Motor neuron (in vitro differentiated cells): ENCODE measurements around the gene LTBP2. TPM values are rescaled to one million over a fixed set of nuclear protein-coding genes. Genes with fewer than 3 reads are reported as not detected.
"Not testable (repeated sequence)": the region's sequence is repeated elsewhere in the genome, so short reads cannot be mapped to it uniquely, and the experiment has no call there.

Experiments
- ATAC-seq, 8 experiments: fragments of 200-7000 bp; cut with Tn5 transposase; replicated peaks in 6 of 8; 2 replicates each; pipeline ENCODE4 v1.8.0; 2021; ENCODE audit warnings: mild to moderate bottlenecking in 8 of 8, moderate library complexity in 8 of 8
- H3K27ac ChIP-seq, 2 donors: fragments of 250-450 bp; sonication (Bioruptor Pico); 2 replicates each; pipeline ENCODE4 v1.9.0; 2021; ENCODE audit warnings: antibody characterized with exemption in 2 of 2, mild to moderate bottlenecking in 2 of 2, moderate library complexity in 1 of 2
- H3K4me1 ChIP-seq, 2 donors: fragments of 250-450 bp; sonication (Bioruptor Pico); replicated peaks in 1 of 2; 2 replicates each; pipeline ENCODE4 v1.6.1; 2021; ENCODE audit warnings: antibody characterized with exemption in 2 of 2, mild to moderate bottlenecking in 2 of 2, moderate library complexity in 1 of 2
- H3K4me3 ChIP-seq, 5 donors: fragments of 250-450 bp; sonication (Bioruptor Pico); 2 replicates each; pipeline ENCODE4 v1.9.0; 2021; ENCODE audit warnings: antibody characterized with exemption in 5 of 5, mild to moderate bottlenecking in 5 of 5, moderate library complexity in 4 of 5
- WGBS, 10 experiments: fragments of 450-650 bp; shearing (Covaris generic); methylation state at CpG; one replicate each; pipeline ENCODE4 v1.0.0; 2022; 5-methylcytosine and 5-hydroxymethylcytosine counted together
- in situ Hi-C, 9 experiments: fragments of 400-800 bp; cut with MboI; loops; one replicate each; pipeline ENCODE4 v1.15.0; 2021; ENCODE audit warnings: low sequenced_read_pairs in 9 of 9, low pct_unique_long_range_greater_than_20kb in 2 of 9; ENCODE audit not compliant: unreplicated experiment in 9 of 9
- total RNA-seq, 8 experiments: library from RNA; unstranded; fragments of 300-600 nt; gene quantifications; 2 replicates each; pipeline versions ENCODE4 v1.2.3 to v1.2.4, GENCODE V29; 2022

Gene LTBP2
- total RNA-seq, 8 experiments from 2014 or later = 0.46 to 27.0 (median 1.2) TPM

DNA sequence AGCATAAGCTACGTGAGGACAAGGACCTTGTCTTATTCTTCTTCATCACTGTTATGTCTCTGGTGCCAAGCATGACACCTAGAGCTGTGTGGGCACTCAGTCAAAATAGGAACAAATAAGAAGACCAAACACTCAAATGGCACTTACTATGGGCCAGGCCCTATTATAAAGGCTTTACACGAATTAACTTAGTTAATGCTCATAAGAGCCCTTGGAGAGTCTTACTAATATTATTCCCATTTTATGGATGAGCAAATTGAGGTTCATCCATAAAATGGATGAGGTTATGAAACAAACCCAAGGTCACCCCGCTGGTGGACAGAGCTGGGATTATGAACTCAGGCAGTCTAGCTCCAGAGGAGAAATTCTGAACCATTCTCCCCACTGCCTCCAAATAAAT is 70.8 kb downstream of the LTBP2 start:
- 67 to 100% (median 90%) methylated on average over 1 to 3 of the region's 3 CpGs; no CpG with 5 or more reads in 3 of the 10 experiments for WGBS, 10 experiments

DNA sequence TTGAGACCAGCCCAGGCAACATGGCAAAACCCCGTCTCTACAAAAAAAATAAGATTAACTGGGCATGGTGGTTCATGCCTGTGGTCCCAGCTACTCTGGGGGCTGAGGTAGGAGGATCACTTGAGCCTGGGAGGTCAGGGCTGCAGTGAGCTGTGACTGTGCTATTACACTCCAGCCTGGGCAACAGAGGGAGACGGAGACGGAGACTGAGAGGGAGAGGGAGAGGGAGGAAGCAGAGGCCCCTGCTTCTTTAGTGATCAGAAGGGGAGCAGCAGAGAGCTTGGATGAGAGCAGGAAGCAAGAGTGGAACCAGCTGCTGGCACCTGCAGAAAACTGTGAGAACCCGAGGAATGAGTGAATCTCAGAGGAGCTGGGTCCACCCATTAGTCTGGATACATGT is 72.5 kb downstream of the LTBP2 start:
- no peak overlapping the region for H3K27ac ChIP-seq
- in situ Hi-C loops = no loop called here
- no peak overlapping the region for H3K4me3 ChIP-seq
- no peaks in the 10 kb centered on the region for H3K4me1 ChIP-seq
- WGBS, 10 experiments = 69 to 95% (median 80%) methylated on average over 1 to 3 of the region's 4 CpGs; no CpG with 5 or more reads in 5 of the 10 experiments
- no peak for ATAC-seq

More for the DNA sequence above, 70.8 kb downstream of the LTBP2 start:
- no peaks in the 10 kb centered on the region for H3K4me1 ChIP-seq
- H3K4me3 ChIP-seq = no peak overlapping the region
- in situ Hi-C loops = no loop called here
- ATAC-seq = no peak
- no peak overlapping the region for H3K27ac ChIP-seq

DNA sequence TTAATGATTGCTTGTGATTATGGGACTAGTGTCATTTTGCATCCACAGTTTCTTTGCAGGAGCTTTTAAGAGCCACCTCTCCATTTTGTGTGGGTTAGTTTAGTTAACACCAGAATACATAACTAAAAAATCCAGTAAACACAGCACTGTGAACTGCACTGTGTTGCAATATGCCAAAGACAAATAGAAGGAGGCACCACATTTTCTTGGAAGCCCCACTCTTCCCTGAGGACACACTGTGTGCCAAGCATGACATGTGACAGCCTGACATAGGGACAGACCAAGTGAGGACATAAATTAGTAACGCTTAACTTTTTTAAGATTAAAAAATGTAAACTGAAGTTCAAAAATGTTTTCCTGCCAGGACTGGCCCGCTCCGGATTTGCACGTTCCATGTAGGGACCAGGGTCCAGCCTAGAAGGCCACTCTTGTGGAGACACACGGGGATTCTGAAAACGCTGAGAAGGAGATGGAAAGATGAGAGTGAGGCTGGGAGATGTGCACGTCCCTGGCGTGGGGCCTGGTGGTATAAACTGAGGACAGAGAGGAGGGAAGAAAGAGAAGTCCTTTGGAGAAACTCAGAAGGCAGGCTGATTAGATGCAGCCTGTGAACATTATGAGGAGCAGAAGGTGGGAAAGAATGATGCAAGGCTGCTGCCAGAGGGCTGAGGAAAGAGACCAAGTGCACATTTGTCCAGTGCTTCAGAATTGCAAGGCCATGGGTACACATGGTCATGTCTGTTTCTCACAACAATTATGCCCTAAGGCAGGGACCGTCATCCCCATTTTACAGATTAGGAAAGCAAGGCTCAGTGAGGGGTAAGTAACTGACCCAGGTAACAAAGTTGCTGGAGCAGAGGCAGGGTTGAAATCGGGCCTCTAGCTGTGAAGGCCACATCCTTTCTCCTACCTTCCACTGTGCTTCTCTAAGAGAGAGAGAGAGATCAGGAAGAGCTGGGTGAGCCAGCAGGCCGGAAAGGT is 73.3 kb downstream of the LTBP2 start:
- no peaks in the 10 kb centered on the region for H3K4me1 ChIP-seq
- no peak overlapping the region for H3K27ac ChIP-seq
- in situ Hi-C loops = no loop called here
- WGBS, 10 experiments = 40 to 95% (median 78%) methylated on average over 2 to 11 of the region's 11 CpGs; no CpG with 5 or more reads in 2 of the 10 experiments
- no peak for ATAC-seq
- H3K4me3 ChIP-seq = no peak overlapping the region

DNA sequence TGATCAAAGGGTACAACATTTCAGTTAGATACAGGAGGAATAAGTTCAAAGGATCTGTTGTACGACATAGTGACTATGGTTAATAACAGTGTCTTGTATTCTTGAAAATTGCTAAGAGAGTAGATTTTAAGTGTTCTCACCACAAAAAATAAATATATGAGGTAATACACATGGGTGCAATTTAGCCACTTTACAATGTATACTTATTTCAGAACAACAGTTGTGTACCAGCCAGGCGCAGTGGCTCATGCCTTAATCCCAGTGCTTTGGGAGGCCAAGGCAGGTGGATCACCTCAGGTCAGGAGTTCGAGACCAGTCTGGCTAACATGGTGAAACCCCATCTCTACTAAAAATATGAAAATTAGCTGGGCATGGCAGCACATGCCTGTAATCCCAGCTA is 75.7 kb downstream of the LTBP2 start:
- H3K4me1 ChIP-seq, ATAC-seq, H3K4me3 ChIP-seq, H3K27ac ChIP-seq, in situ Hi-C loops: not testable (repeated sequence)
- WGBS, 10 experiments = 72 to 100% (median 80%) methylated on average over 1 to 3 of the region's 3 CpGs; no CpG with 5 or more reads in 1 of the 10 experiments

DNA sequence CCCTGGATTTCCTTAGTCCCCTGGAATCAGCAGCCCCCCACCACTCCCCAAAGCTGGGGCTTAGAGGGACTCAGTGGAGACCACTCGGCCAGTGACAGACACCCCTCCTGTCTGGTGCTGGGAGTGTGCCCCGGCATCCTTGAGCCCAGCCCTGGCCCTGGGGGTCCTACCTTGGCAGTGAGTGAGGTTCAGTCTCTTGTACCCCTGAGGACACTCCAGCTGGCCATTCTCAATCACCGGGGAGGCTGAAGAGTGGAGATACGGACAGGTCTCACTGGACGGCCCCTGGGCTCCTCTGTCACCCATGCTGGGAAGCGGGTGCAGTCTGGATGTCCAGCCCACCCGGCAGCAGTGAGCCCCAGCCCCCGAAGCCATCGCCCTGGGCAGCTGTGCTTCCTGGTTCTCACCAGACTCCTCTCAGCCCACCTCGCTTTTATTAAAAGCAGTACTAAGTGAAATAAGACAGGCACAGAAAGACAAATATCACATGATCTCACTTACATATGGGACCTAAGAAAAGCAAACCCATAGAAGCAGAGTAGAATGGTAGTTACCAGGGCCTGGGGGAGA is 76.2 kb downstream of the LTBP2 start:
- in situ Hi-C loops = no loop called here
- ATAC-seq = no peak
- H3K4me3 ChIP-seq = no peak overlapping the region
- no peak overlapping the region for H3K27ac ChIP-seq
- WGBS, 10 experiments = 80 to 100% methylated on average over 1 of the region's 10 CpGs; no CpG with 5 or more reads in 8 of the 10 experiments
- H3K4me1 ChIP-seq = peaks cover 6 to 10% of the 10 kb centered on the region in 2 donors

DNA sequence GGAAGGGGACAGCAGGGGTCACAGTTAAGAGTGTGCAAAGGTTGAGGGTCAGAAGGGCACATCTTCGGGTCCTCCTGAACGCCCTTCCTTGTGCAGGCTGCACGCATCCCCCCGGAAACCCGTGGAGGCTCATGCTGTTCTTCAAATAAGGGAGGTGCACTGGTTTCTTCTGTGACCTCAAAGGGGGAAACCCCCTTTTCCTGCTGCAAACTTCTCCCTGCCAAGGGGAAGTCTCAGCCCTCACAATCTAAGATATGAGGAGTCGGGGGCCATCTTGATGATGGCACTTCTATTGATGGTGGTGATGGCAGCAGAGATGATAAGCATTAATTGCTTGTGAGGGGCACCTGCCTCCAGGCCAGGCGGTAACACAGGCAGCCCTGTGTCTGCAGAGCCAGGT is 78.5 kb downstream of the LTBP2 start:
- Histone ChIP-seq H3K27ac (no peak overlapping the region), H3K4me3 (no peak overlapping the region), H3K4me1 (peaks cover 6 to 10% of the 10 kb centered on the region in 2 donors)
- in situ Hi-C loops = no loop called here
- 67 to 100% (median 80%) methylated on average over 1 to 3 of the region's 7 CpGs; no CpG with 5 or more reads in 5 of the 10 experiments for WGBS, 10 experiments
- ATAC-seq = no peak

DNA sequence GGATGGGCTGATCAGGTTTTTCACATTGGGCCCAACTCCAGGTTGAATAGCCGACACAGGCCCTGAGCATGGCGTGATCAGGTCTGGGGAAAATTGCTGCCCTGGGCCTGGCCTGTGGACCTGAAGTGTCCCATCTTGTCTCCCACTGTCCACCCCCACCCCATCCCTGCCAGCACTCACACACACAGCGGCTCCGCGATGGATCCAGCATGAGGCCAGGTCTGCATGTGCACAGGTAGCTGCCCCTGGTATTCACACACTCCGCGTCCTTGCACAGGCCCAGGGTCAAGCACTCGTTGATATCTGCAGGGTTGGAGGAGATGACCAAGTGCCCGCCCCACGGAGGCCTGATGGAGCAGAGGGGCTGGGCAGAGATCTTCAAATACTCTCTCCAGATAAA is 79.8 kb downstream of the LTBP2 start:
- H3K4me3 ChIP-seq = no peak overlapping the region
- no peak for ATAC-seq
- H3K4me1 ChIP-seq = peaks cover 6 to 10% of the 10 kb centered on the region in 2 donors
- no peak overlapping the region for H3K27ac ChIP-seq
- in situ Hi-C loops = no loop called here
- 90 to 97% (median 92%) methylated on average over 2 to 8 of the region's 10 CpGs; no CpG with 5 or more reads in 6 of the 10 experiments for WGBS, 10 experiments

DNA sequence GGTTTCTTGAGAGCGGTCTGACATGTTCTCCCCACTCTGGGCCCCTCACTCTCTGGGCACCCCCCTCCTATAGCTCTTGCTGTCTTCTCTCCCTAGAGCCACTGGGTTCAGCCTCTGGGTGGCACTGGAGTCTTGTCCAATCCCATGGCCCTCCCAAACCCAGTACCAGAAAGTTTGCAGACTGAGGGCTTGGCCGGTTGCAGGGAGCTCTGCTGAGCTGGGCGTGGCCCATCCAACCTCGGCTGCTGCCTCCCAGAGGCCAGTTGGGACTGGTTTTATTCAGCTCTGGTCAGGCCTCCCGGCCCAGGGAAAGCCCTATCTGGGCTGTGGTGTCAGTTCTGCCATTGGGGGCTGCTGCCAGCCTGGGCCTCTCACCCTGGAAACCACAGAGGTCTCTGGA is 80.6 kb downstream of the LTBP2 start:
- WGBS, 10 experiments = 20 to 100% (median 20%) methylated on average over 1 of the region's 5 CpGs; no CpG with 5 or more reads in 7 of the 10 experiments
- H3K4me1 ChIP-seq = peaks cover 6 to 10% of the 10 kb centered on the region in 2 donors

DNA sequence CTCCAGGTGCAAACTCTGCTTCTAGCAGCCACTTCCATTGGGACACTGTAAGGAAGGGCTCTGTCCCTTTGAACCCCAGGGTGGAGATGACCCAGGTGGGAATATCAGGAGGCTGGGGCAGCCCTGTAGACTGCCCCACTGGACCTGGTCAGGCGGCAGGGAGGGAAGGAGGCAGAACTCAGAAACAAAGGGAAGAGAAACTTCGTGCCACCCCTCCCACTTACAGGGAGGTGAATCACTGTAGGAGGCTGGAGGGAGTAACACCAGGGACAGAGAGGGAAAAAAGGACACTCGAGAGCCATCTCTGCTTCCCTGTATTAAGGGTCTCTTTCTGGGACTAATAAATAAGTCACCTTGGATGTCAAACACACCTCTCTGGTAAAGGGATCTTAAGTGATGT is 81.0 kb downstream of the LTBP2 start:
- no peak overlapping the region for H3K27ac ChIP-seq
- in situ Hi-C loops = no loop called here
- H3K4me3 ChIP-seq = no peak overlapping the region
- peak in 6 of 8 experiments; percentile 2 to 17 (median 10) for ATAC-seq
- H3K4me1 ChIP-seq = peaks cover 6 to 10% of the 10 kb centered on the region in 2 donors
- WGBS, 10 experiments = 94 to 100% (median 100%) methylated on average over 1 to 2 of the region's 3 CpGs; no CpG with 5 or more reads in 7 of the 10 experiments

More for the DNA sequence above, 80.6 kb downstream of the LTBP2 start:
- Histone ChIP-seq H3K4me3 (no peak overlapping the region), H3K27ac (no peak overlapping the region)
- in situ Hi-C loops = no loop called here
- peak; percentile 80 to 99 (median 90) for ATAC-seq

DNA sequence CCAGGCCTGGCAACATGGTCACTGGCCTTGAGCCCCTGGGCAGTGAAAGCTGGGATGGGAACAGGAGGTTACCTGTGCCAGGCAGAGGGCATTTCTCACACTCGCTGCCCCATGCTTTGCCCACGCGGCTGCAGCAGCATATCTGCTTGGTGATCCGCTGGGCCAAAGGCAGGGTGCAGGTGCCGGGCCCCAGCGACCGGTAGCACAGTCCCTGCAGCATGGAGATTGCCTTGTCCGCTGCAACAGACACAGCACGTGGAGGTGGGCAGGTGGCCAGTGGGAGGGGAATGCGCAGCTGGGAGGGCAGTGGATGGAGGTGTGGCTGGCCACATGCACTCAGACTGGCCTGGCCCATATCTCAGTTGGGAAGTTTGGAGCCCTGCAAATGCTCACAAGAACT is 83.2 kb downstream of the LTBP2 start:
- no peak overlapping the region for H3K4me3 ChIP-seq
- ATAC-seq = peak in 1 of 8 experiments; percentile 17
- peaks cover 6 to 10% of the 10 kb centered on the region in 2 donors for H3K4me1 ChIP-seq
- 80 to 100% (median 98%) methylated on average over 1 to 8 of the region's 10 CpGs; no CpG with 5 or more reads in 5 of the 10 experiments for WGBS, 10 experiments
- in situ Hi-C loops = no loop called here
- no peak overlapping the region for H3K27ac ChIP-seq

DNA sequence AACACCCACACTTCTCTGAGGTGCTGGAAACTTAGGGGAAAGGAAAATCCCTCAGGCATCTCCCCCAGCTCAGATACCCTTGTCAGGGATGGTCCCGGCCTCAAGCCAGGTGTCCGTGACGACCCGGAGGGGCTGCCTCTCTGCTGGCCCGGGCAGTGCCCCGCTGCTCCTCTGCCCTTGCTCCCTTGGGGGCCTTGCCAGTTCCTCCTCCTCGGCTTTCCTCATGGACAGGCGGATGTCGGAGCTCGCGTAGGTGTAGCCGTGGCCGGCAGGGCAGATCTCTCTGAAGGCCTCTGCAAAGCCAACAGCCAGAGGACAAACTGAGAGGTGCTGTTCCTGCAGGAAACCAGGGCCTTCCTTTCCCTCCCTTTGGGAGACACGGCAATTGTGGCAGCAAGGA is 83.6 kb downstream of the LTBP2 start:
- Histone ChIP-seq H3K4me3 (no peak overlapping the region), H3K4me1 (peaks cover 6 to 10% of the 10 kb centered on the region in 2 donors), H3K27ac (no peak overlapping the region)
- no peak for ATAC-seq
- in situ Hi-C loops = no loop called here
- WGBS, 10 experiments = 80 to 100% (median 89%) methylated on average over 1 to 8 of the region's 14 CpGs; no CpG with 5 or more reads in 6 of the 10 experiments

DNA sequence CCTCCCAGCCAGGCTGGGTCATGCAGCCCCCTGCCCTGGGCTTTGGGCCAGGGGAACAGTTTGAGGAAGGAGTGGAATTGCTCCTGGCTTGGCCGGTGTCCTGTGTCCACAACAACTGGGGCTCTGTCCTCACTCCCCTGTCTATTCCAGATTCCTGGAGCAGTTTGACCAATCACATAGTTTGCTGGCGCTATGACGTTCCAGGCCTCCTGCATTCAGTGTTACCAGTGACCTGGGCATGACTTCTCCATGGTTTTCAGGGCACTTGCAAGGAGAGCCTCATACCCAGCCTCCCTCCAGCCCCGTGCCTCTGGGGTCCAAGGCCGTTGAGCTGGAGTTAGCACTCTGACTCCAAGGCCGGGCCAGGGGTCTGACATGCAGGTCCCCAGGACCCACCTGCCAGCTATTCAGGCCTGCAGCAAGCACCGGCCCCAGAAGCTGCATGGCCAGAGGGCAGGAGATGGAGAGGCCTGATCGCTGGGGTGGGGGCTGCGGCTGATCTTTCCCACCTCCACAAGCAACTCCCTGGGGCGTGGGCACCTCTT is 84.2 kb downstream of the LTBP2 start:
- WGBS, 10 experiments = 40 to 88% (median 60%) methylated on average over 1 to 6 of the region's 10 CpGs; no CpG with 5 or more reads in 3 of the 10 experiments
- no peak overlapping the region for H3K4me3 ChIP-seq
- peak in 1 of 8 experiments; percentile 46 for ATAC-seq
- in situ Hi-C loops = no loop called here
- no peak overlapping the region for H3K27ac ChIP-seq
- H3K4me1 ChIP-seq = peaks cover 6 to 10% of the 10 kb centered on the region in 2 donors
